HG02678 (cell line): Measurements from ENCODE around the gene ITGA5.
"Not testable (repeated sequence)": the region's sequence is repeated elsewhere in the genome, so short reads cannot be mapped to it uniquely, and the experiment has no call there.

Source experiments
- ATAC-seq: cut with Tn5 transposase; IDR thresholded peaks from one replicate; pipeline ENCODE4 v1.9.1; 2021; ENCODE audit warnings: mild to moderate bottlenecking, moderate library complexity; ENCODE audit not compliant: unreplicated experiment

ITGA5 gene

DNA sequence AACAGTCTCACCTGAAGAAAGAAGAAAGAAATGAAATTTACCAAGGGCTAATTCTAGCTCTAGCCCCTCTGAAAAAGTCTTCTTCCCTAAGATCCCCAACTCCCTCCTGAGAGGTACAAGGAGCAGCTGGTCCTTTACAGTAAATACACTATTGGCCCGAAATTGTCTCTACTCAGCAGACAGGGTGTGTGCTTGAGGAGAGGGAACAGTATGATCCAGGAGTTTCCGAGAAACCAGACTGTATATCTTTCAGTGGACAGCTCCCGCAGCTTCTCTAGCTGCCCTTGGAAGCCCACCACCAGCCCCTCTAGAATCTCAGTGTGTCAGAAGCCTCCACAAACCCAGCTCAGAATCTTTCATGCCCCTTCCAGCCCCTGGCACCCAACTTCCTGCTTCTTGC, 62.8 kb downstream of the ITGA5 start:
- ATAC-seq = no peak

DNA sequence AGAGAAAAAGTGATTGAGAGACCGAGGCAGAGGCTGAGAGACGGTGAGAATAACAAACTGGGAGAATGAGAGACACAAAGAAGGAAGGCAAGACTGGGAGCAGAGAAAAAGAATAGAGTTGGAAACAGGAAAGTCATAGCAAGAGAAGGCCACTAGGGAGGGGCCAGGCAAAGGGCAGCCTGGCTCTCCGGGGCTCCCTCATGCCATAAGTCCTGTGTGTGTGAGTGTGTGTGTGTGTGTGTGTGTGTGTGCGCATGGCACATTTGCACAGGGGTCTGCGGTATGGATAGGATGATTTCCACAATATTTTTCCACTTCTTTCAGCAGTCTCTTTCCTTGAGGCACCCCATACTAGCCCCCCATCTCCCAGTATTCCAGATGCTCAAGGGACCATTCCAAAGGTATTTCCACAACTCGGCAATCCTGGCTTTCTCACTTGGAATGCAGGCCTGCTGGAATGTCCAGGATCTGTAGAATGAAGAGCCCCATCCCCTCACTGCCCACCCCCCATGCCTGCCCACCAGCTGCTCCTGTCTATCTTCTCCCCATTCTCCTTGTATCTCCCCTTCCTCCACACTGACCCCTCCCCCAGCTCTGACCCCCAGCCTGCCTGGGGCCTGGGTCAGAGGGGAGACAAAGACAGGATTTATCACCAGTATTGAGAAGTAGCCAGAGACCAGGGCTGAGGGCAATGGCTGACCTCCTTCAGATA, 63.8 kb downstream of the ITGA5 start:
- ATAC-seq = no peak

DNA sequence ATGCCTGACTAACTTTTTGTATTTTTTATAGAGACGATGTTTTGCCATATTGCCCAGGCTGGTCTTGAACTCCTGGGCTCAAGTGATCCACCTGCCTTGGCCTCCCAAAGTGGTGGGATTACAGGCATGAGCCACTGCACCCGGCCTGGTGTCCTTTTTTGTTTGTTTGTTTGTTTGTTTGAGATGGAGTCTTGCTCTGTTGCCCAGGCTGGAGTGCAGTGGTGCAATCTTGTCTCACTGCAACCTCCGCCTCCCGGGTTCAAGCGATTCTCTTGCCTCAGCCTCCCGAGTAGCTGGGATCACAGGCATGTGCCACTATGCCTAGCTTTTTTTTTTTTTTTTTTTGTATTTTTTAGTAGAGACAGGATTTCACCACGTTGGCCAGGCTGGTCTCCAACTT, 64.8 kb downstream of the ITGA5 start:
- not testable (repeated sequence) for ATAC-seq

DNA sequence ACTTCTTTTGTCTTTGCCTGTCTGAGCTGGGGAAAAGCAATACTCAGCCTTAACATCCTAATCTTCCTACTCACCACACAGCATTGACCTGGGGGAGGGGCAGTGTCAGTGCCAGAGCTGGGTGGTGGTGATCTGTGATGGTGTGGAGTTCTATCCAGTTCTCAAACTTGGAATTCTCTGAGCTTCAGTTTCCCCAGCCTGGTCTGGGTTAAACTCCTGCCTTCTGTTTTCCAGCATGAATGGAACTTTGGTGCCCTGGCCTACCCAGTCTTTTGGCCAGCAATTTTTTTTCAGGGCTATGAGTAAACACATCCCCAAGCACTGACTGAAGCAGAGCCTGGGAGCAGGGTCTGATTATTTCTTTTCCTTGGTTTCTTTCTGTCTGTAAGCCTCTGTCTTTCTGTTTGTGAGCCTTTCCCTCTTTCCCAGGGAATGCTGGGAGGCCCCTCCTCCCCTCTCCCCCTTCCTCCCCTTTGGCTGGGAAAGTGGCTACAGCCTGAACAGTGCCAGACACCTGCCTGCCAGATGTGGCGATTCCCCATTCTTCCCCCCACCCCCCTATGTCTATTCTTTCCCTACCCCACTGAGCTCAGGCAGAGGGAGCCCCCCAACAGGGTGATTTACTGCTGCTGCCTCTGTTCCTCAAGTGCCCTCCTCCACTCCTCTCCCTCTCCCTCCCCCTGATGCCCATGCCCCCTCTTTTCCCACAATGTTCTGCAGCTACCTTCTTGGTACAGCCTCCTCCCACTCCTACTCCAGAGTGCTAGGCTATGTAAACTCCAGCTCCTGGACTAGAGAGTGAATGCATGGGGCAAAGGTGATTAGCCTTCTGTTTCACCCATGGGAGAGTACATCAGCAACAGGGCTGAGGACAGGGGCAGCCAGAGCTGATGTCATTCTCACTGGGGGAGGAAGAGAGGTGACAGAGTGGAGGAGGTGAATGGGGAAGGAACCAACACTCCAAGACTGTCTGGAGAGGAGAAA, 65.9 kb downstream of the ITGA5 start:
- ATAC-seq = no peak

DNA sequence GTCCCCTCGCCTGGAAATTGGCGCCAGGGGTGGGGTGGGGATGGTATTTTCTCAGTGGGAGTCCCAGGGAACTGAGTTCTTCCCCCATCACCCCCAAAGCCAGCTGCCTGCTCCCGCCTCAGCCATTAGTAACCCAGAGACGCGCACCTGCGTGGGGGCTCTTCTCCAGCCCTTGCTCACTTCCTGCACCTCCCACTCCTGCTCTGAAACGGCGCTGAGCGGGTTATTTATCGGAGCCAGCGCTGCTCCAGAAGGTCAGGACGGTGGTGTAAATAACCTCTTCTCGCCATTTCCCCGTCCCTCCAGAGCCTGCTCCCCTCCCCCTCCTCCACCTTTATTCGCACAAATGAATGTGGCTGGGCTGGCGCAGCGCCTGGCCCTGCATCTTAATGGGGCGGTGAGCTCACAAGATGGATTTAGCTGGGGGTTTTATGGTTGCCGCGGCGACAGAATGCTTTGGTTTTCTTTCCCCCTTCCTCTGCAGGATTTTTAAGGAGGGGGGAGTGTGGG, 67.0 kb downstream of the ITGA5 start:
- ATAC-seq = no peak

DNA sequence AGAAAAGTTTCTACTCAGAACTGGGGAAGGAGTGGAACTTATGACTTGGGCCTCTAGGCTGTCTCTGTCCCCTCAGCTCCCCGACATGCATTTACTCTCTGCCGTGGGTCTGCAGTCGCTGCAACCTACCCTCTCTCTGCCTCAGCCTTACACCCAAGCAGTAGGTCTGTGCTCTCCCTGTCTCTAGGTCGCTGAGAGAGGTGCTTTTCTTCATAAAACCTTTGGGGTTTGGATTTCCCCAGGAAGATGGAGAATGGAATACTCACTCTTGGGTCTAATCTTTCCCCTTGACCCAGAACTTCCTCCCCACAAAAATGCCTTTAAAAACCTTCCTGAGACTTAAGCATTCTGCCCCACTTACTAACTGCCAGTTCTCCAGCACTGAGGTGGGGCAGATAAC, 67.7 kb downstream of the ITGA5 start:
- ATAC-seq = no peak

DNA sequence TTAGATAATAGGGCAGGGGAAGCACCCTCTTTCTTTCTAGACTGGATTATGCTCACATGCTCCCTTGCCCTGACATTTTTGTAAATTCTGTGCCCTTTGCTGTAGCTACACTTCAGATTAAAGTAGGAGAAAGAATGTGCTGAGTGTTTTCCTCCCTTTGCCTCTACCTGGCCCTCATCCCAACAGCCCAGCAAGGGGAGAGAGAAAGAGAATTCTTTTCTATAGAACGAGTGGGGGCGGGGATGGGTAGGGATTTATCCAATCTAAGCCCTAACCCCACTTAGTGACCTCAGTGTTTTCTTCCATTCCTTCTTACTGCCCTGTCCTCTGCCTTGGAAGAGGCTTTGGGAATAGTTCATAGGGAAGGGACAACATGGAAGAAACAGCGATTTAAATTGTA, 68.3 kb downstream of the ITGA5 start:
- no peak for ATAC-seq

DNA sequence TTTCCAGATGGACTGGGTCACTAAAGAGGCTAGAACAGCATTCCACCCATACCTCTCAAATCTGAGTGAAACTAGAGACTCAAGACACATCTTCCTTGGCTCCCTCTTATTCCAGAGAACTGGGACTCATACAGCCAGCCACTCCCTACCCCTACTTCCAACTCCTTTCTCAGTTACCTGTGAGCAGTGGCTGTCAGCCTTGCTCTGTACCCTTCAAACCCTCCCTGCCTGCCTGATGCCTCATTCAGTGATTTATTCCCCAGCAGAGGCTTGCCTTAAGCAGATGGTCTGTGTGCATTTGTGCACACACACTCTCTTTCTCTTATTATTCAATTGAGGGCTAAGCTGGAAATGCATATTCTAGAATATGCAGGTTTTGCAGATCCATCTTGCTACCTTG, 69.4 kb downstream of the ITGA5 start:
- ATAC-seq = no peak

DNA sequence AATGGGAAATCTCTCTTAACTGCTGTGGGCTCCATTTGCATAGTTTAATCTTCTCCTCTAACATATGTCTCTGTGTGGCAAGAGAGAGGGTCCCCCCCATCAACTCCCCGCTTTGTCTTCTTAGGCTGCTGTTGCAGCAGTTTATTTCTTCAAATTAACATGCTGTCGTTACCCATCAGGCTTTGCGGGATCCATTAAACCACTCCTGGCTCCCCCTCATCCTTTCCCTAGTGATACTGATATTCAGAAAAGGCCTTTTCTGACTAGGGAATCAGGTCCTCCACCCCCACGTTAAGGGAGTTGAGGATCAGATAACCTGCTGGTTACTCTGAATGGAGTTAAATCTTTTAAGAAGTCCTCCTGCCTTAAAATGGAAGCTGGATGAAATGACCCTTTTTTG, 70.0 kb downstream of the ITGA5 start:
- ATAC-seq = no peak
